Mammary epithelial cell (primary cell): ENCODE data around the gene GOLGA6L4.
"Not testable (repeated sequence)": the region's sequence is repeated elsewhere in the genome, so short reads cannot be mapped to it uniquely, and the experiment has no call there.

Source experiments
- CTCF ChIP-seq, 2 donors: IDR thresholded peaks in 1 of 2; conservative IDR thresholded peaks in 1 of 2; 2 replicates each; pipeline ENCODE4 v1.5.1; 2011 to 2012; ENCODE audit warnings: inconsistent platforms in 2 of 2, low read length in 2 of 2, mild to moderate bottlenecking in 2 of 2, control low read depth in 1 of 2, low read depth in 1 of 2; ENCODE audit not compliant: insufficient read depth in 1 of 2; ENCODE audit errors: extremely low read depth in 1 of 2
- EZH2 ChIP-seq: IDR thresholded peaks from 2 replicates; pipeline ENCODE4 v1.6.1; 2012; ENCODE audit warnings: low read length, inconsistent platforms, borderline replicate concordance

- not testable (repeated sequence) for TF ChIP-seq CTCF (conservative IDR thresholded peaks at IDR 0.05 in 1 of 2, IDR thresholded peaks at IDR 0.05 in 1 of 2; ENCODE audit: extremely low read depth in 1 of 2, insufficient read depth in 1 of 2, low read depth in 1 of 2, low read length in 2 of 2); EZH2
Observed at GRCh38 chr15:84192982-84193381, 42.6 kb upstream of the GOLGA6L4 start.
